ENCODE data around the gene DIPK1A. TPM values are rescaled to one million over a fixed set of nuclear protein-coding genes. Genes with fewer than 3 reads are reported as not detected.

The DIPK1A gene
- total and polyA plus RNA-seq, 9 donors = 5.9 to 11.0 (median 9.1) TPM

- Histone ChIP-seq H3K27me3 (ENCODE audit: control insufficient read depth, insufficient read depth, low read length) (no peaks in the 10 kb centered on the region), H3K4me1 (ENCODE audit: control insufficient read depth, insufficient read depth, low read length) (no peaks in the 10 kb centered on the region), H3K27ac (ENCODE audit: low read length) (no peak overlapping the region), H3K9me3 (replicated peaks; ENCODE audit: control insufficient read depth, low read depth, low read length) (no peaks in the 10 kb centered on the region), H3K36me3 (ENCODE audit: control insufficient read depth, insufficient read depth, low read length) (no peaks in the 10 kb centered on the region), H3K4me3 (ENCODE audit: low read length) (no peak overlapping the region)
- no peak for DNase-seq
- 98% methylated on average over 3 of the region's 8 CpGs for WGBS (ENCODE audit: insufficient coverage)
Measured at GRCh38 chr1:92921031-92922023, 39.9 kb downstream of the DIPK1A start.

GRCh38 chr1:92916899-92917298, 44.4 kb downstream of the DIPK1A start:
- no peaks in the 10 kb centered on the region for H3K9me3 ChIP-seq (replicated peaks; ENCODE audit: control insufficient read depth, low read depth, low read length)
- no peaks in the 10 kb centered on the region for H3K27me3 ChIP-seq (ENCODE audit: control insufficient read depth, insufficient read depth, low read length)
- H3K4me3 ChIP-seq (ENCODE audit: low read length) = no peak overlapping the region
- no peak for DNase-seq
- H3K36me3 ChIP-seq (ENCODE audit: control insufficient read depth, insufficient read depth, low read length) = no peaks in the 10 kb centered on the region
- H3K4me1 ChIP-seq (ENCODE audit: control insufficient read depth, insufficient read depth, low read length) = no peaks in the 10 kb centered on the region
- H3K27ac ChIP-seq (ENCODE audit: low read length) = no peak overlapping the region

- H3K27me3 ChIP-seq (ENCODE audit: control insufficient read depth, insufficient read depth, low read length) = no peaks in the 10 kb centered on the region
- no peaks in the 10 kb centered on the region for H3K4me1 ChIP-seq (ENCODE audit: control insufficient read depth, insufficient read depth, low read length)
- no peaks in the 10 kb centered on the region for H3K36me3 ChIP-seq (ENCODE audit: control insufficient read depth, insufficient read depth, low read length)
- no peaks in the 10 kb centered on the region for H3K9me3 ChIP-seq (replicated peaks; ENCODE audit: control insufficient read depth, low read depth, low read length)
- no peak overlapping the region for H3K27ac ChIP-seq (ENCODE audit: low read length)
- no peak for DNase-seq
- WGBS (ENCODE audit: insufficient coverage) = no CpG with 5 or more reads among the region's 1 CpG
- no peak overlapping the region for H3K4me3 ChIP-seq (ENCODE audit: low read length)
Measured at GRCh38 chr1:92915547-92915946, 45.7 kb downstream of the DIPK1A start.

- no peaks in the 10 kb centered on the region for H3K9me3 ChIP-seq (replicated peaks; ENCODE audit: control insufficient read depth, low read depth, low read length)
- no peaks in the 10 kb centered on the region for H3K4me1 ChIP-seq (ENCODE audit: control insufficient read depth, insufficient read depth, low read length)
- H3K4me3 ChIP-seq (ENCODE audit: low read length) = no peak overlapping the region
- no peak overlapping the region for H3K27ac ChIP-seq (ENCODE audit: low read length)
- no peak for DNase-seq
- H3K27me3 ChIP-seq (ENCODE audit: control insufficient read depth, insufficient read depth, low read length) = no peaks in the 10 kb centered on the region
- no peaks in the 10 kb centered on the region for H3K36me3 ChIP-seq (ENCODE audit: control insufficient read depth, insufficient read depth, low read length)
- no CpG with 5 or more reads among the region's 3 CpGs for WGBS (ENCODE audit: insufficient coverage)
Measured at GRCh38 chr1:92913093-92913819, 48.0 kb downstream of the DIPK1A start.

- WGBS (ENCODE audit: insufficient coverage) = no CpG with 5 or more reads among the region's 4 CpGs
- H3K4me3 ChIP-seq (ENCODE audit: low read length) = no peak overlapping the region
- no peak for DNase-seq
- H3K9me3 ChIP-seq (replicated peaks; ENCODE audit: control insufficient read depth, low read depth, low read length) = peaks cover 7% of the 10 kb centered on the region
- no peaks in the 10 kb centered on the region for H3K36me3 ChIP-seq (ENCODE audit: control insufficient read depth, insufficient read depth, low read length)
- H3K27me3 ChIP-seq (ENCODE audit: control insufficient read depth, insufficient read depth, low read length) = no peaks in the 10 kb centered on the region
- H3K27ac ChIP-seq (ENCODE audit: low read length) = no peak overlapping the region
- H3K4me1 ChIP-seq (ENCODE audit: control insufficient read depth, insufficient read depth, low read length) = no peaks in the 10 kb centered on the region
Measured at GRCh38 chr1:92910081-92910480, 51.2 kb downstream of the DIPK1A start.

GRCh38 chr1:92909321-92909720, 51.9 kb downstream of the DIPK1A start:
- no CpG with 5 or more reads among the region's 3 CpGs for WGBS (ENCODE audit: insufficient coverage)
- Histone ChIP-seq H3K9me3 (replicated peaks; ENCODE audit: control insufficient read depth, low read depth, low read length) (peaks cover 7% of the 10 kb centered on the region), H3K36me3 (ENCODE audit: control insufficient read depth, insufficient read depth, low read length) (no peaks in the 10 kb centered on the region), H3K27ac (ENCODE audit: low read length) (no peak overlapping the region), H3K4me3 (ENCODE audit: low read length) (no peak overlapping the region), H3K4me1 (ENCODE audit: control insufficient read depth, insufficient read depth, low read length) (no peaks in the 10 kb centered on the region), H3K27me3 (ENCODE audit: control insufficient read depth, insufficient read depth, low read length) (no peaks in the 10 kb centered on the region)
- peak; percentile 13 for DNase-seq

GRCh38 chr1:92907949-92908684, 53.1 kb downstream of the DIPK1A start:
- H3K27me3 ChIP-seq (ENCODE audit: control insufficient read depth, insufficient read depth, low read length) = no peaks in the 10 kb centered on the region
- H3K4me3 ChIP-seq (ENCODE audit: low read length) = no peak overlapping the region
- no peaks in the 10 kb centered on the region for H3K36me3 ChIP-seq (ENCODE audit: control insufficient read depth, insufficient read depth, low read length)
- 92% methylated on average over 2 of the region's 2 CpGs for WGBS (ENCODE audit: insufficient coverage)
- H3K27ac ChIP-seq (ENCODE audit: low read length) = no peak overlapping the region
- H3K9me3 ChIP-seq (replicated peaks; ENCODE audit: control insufficient read depth, low read depth, low read length) = peaks cover 7% of the 10 kb centered on the region
- no peak for DNase-seq
- H3K4me1 ChIP-seq (ENCODE audit: control insufficient read depth, insufficient read depth, low read length) = no peaks in the 10 kb centered on the region

- no peak for DNase-seq
- Histone ChIP-seq H3K4me1 (ENCODE audit: control insufficient read depth, insufficient read depth, low read length) (no peaks in the 10 kb centered on the region), H3K9me3 (replicated peaks; ENCODE audit: control insufficient read depth, low read depth, low read length) (peaks cover 9% of the 10 kb centered on the region), H3K27me3 (ENCODE audit: control insufficient read depth, insufficient read depth, low read length) (no peaks in the 10 kb centered on the region), H3K27ac (ENCODE audit: low read length) (no peak overlapping the region), H3K4me3 (ENCODE audit: low read length) (no peak overlapping the region), H3K36me3 (ENCODE audit: control insufficient read depth, insufficient read depth, low read length) (no peaks in the 10 kb centered on the region)
- no CpG with 5 or more reads among the region's 1 CpG for WGBS (ENCODE audit: insufficient coverage)
Measured at GRCh38 chr1:92903765-92904164, 57.5 kb downstream of the DIPK1A start.

- Histone ChIP-seq H3K9me3 (replicated peaks; ENCODE audit: control insufficient read depth, low read depth, low read length) (peaks cover 9% of the 10 kb centered on the region), H3K27me3 (ENCODE audit: control insufficient read depth, insufficient read depth, low read length) (no peaks in the 10 kb centered on the region), H3K4me1 (ENCODE audit: control insufficient read depth, insufficient read depth, low read length) (no peaks in the 10 kb centered on the region), H3K36me3 (ENCODE audit: control insufficient read depth, insufficient read depth, low read length) (no peaks in the 10 kb centered on the region), H3K27ac (ENCODE audit: low read length) (no peak overlapping the region), H3K4me3 (ENCODE audit: low read length) (no peak overlapping the region)
- no peak for DNase-seq
- WGBS (ENCODE audit: insufficient coverage) = no CpG with 5 or more reads among the region's 1 CpG
Measured at GRCh38 chr1:92902406-92902744, 58.9 kb downstream of the DIPK1A start.
